Activated naive CD8-positive, alpha-beta T cell treated with anti-CD3 and anti-CD28 coated beads, Interleukin-2, amount 50 U/mL, for 24 hours (primary cell): Measurements from ENCODE around the gene ADAMTS2.

Experiments used
- ATAC-seq: fragments of 150-1000 bp; cut with Tn5 transposase; one replicate; pipeline ENCODE4 v1.10.0; 2021
- DNase-seq: peaks from one replicate; pipeline ENCODE4 v3.0.0; 2021
- H3K27ac Mint-ChIP-seq: one replicate; pipeline ENCODE4 v1.8.0; 2021; ENCODE audit warnings: mild to moderate bottlenecking, mixed read lengths
- H3K27me3 Mint-ChIP-seq: one replicate; pipeline ENCODE4 v1.8.0; 2021; ENCODE audit warnings: mixed read lengths
- H3K36me3 Mint-ChIP-seq: one replicate; pipeline ENCODE4 v1.8.0; 2021; ENCODE audit warnings: low read depth, mixed read lengths
- H3K4me1 Mint-ChIP-seq: one replicate; pipeline ENCODE4 v1.8.0; 2021; ENCODE audit warnings: mixed read lengths
- H3K4me3 Mint-ChIP-seq: one replicate; pipeline ENCODE4 v1.8.0; 2021; ENCODE audit warnings: mild to moderate bottlenecking, moderate library complexity, mixed read lengths
- H3K9me3 Mint-ChIP-seq: one replicate; pipeline ENCODE4 v1.8.0; 2021; ENCODE audit warnings: mixed read lengths

ADAMTS2 gene

GRCh38 chr5:179375831-179376365 lies 30.6 kb upstream of the ADAMTS2 start:
- H3K27ac Mint-ChIP-seq: no peak overlapping the region
- DNase-seq (no peak), ATAC-seq (no peak)
- H3K36me3 Mint-ChIP-seq: no peaks in the 10 kb centered on the region
- H3K4me1 Mint-ChIP-seq: no peaks in the 10 kb centered on the region
- H3K9me3 Mint-ChIP-seq: no peaks in the 10 kb centered on the region
- no peaks in the 10 kb centered on the region for H3K27me3 Mint-ChIP-seq
- no peak overlapping the region for H3K4me3 Mint-ChIP-seq

GRCh38 chr5:179375236-179375685 lies 30.0 kb upstream of the ADAMTS2 start:
- ATAC-seq: no peak
- no peak for DNase-seq
- no peak overlapping the region for H3K27ac Mint-ChIP-seq
- H3K9me3 Mint-ChIP-seq: no peaks in the 10 kb centered on the region
- no peak overlapping the region for H3K4me3 Mint-ChIP-seq
- no peaks in the 10 kb centered on the region for H3K4me1 Mint-ChIP-seq
- no peaks in the 10 kb centered on the region for H3K36me3 Mint-ChIP-seq
- H3K27me3 Mint-ChIP-seq: no peaks in the 10 kb centered on the region

GRCh38 chr5:179374506-179375235 lies 29.4 kb upstream of the ADAMTS2 start:
- no peak overlapping the region for H3K27ac Mint-ChIP-seq
- no peaks in the 10 kb centered on the region for H3K4me1 Mint-ChIP-seq
- DNase-seq (no peak), ATAC-seq (no peak)
- no peaks in the 10 kb centered on the region for H3K36me3 Mint-ChIP-seq
- no peaks in the 10 kb centered on the region for H3K9me3 Mint-ChIP-seq
- H3K27me3 Mint-ChIP-seq: no peaks in the 10 kb centered on the region
- H3K4me3 Mint-ChIP-seq: no peak overlapping the region

GRCh38 chr5:179373961-179374505 lies 28.8 kb upstream of the ADAMTS2 start:
- no peak overlapping the region for H3K27ac Mint-ChIP-seq
- no peak for DNase-seq
- H3K36me3 Mint-ChIP-seq: no peaks in the 10 kb centered on the region
- ATAC-seq: no peak
- H3K9me3 Mint-ChIP-seq: no peaks in the 10 kb centered on the region
- no peak overlapping the region for H3K4me3 Mint-ChIP-seq
- no peaks in the 10 kb centered on the region for H3K4me1 Mint-ChIP-seq
- H3K27me3 Mint-ChIP-seq: no peaks in the 10 kb centered on the region

GRCh38 chr5:179373101-179373934 lies 28.1 kb upstream of the ADAMTS2 start:
- ATAC-seq (no peak), DNase-seq (no peak)
- Mint-ChIP-seq H3K36me3 (no peaks in the 10 kb centered on the region), H3K9me3 (no peaks in the 10 kb centered on the region), H3K27ac (no peak overlapping the region), H3K4me3 (no peak overlapping the region), H3K27me3 (no peaks in the 10 kb centered on the region), H3K4me1 (no peaks in the 10 kb centered on the region)

GRCh38 chr5:179371681-179372680 lies 26.7 kb upstream of the ADAMTS2 start:
- Mint-ChIP-seq H3K4me1 (no peaks in the 10 kb centered on the region), H3K27ac (no peak overlapping the region), H3K36me3 (no peaks in the 10 kb centered on the region), H3K27me3 (no peaks in the 10 kb centered on the region), H3K9me3 (no peaks in the 10 kb centered on the region), H3K4me3 (no peak overlapping the region)
- ATAC-seq: no peak
- DNase-seq: no peak

GRCh38 chr5:179371121-179371510 lies 25.9 kb upstream of the ADAMTS2 start:
- Mint-ChIP-seq H3K36me3 (no peaks in the 10 kb centered on the region), H3K27me3 (no peaks in the 10 kb centered on the region), H3K4me1 (no peaks in the 10 kb centered on the region), H3K4me3 (no peak overlapping the region), H3K9me3 (no peaks in the 10 kb centered on the region), H3K27ac (no peak overlapping the region)
- no peak for DNase-seq
- no peak for ATAC-seq

- Mint-ChIP-seq H3K4me3 (no peak overlapping the region), H3K4me1 (no peaks in the 10 kb centered on the region), H3K27me3 (no peaks in the 10 kb centered on the region), H3K9me3 (no peaks in the 10 kb centered on the region), H3K36me3 (no peaks in the 10 kb centered on the region), H3K27ac (no peak overlapping the region)
- no peak for ATAC-seq
- DNase-seq: no peak
Measured at GRCh38 chr5:179370490-179371120, 25.3 kb upstream of the ADAMTS2 start.

- no peak for ATAC-seq
- Mint-ChIP-seq H3K36me3 (no peaks in the 10 kb centered on the region), H3K27me3 (no peaks in the 10 kb centered on the region), H3K4me1 (no peaks in the 10 kb centered on the region), H3K9me3 (no peaks in the 10 kb centered on the region), H3K4me3 (no peak overlapping the region), H3K27ac (no peak overlapping the region)
- no peak for DNase-seq
Measured at GRCh38 chr5:179369530-179369884, 24.2 kb upstream of the ADAMTS2 start.

- Mint-ChIP-seq H3K27me3 (no peaks in the 10 kb centered on the region), H3K9me3 (no peaks in the 10 kb centered on the region), H3K4me3 (no peak overlapping the region), H3K27ac (no peak overlapping the region), H3K36me3 (no peaks in the 10 kb centered on the region), H3K4me1 (no peaks in the 10 kb centered on the region)
- ATAC-seq: no peak
- DNase-seq: no peak
Measured at GRCh38 chr5:179368806-179369529, 23.7 kb upstream of the ADAMTS2 start.

- no peaks in the 10 kb centered on the region for H3K4me1 Mint-ChIP-seq
- no peaks in the 10 kb centered on the region for H3K9me3 Mint-ChIP-seq
- H3K36me3 Mint-ChIP-seq: no peaks in the 10 kb centered on the region
- H3K27ac Mint-ChIP-seq: no peak overlapping the region
- DNase-seq (no peak), ATAC-seq (no peak)
- H3K4me3 Mint-ChIP-seq: no peak overlapping the region
- peaks cover 1% of the 10 kb centered on the region for H3K27me3 Mint-ChIP-seq
Measured at GRCh38 chr5:179368126-179368805, 23.0 kb upstream of the ADAMTS2 start.

- no peak for DNase-seq
- H3K9me3 Mint-ChIP-seq: no peaks in the 10 kb centered on the region
- H3K27me3 Mint-ChIP-seq: peaks cover 1% of the 10 kb centered on the region
Measured at GRCh38 chr5:179367491-179367890, 22.2 kb upstream of the ADAMTS2 start.

GRCh38 chr5:179362355-179362754 lies 17.1 kb upstream of the ADAMTS2 start:
- Mint-ChIP-seq H3K27me3 (peaks cover 9% of the 10 kb centered on the region), H3K4me1 (no peaks in the 10 kb centered on the region), H3K4me3 (no peak overlapping the region), H3K36me3 (no peaks in the 10 kb centered on the region), H3K9me3 (no peaks in the 10 kb centered on the region), H3K27ac (no peak overlapping the region)
- ATAC-seq (no peak), DNase-seq (no peak)

More at GRCh38 chr5:179367491-179367890, 22.2 kb upstream of the ADAMTS2 start:
- Mint-ChIP-seq H3K36me3 (no peaks in the 10 kb centered on the region), H3K27ac (no peak overlapping the region), H3K4me3 (no peak overlapping the region), H3K4me1 (no peaks in the 10 kb centered on the region)
- ATAC-seq: no peak
